Choroid plexus epithelial cell (primary cell): Measurements from ENCODE around the gene TIMMDC1.

Source experiments
- DNase-seq: peaks from one replicate; pipeline ENCODE4 v3.0.0-alpha.2; 2010; ENCODE audit warnings: low read depth
- H3K4me3 ChIP-seq: 2 replicates; pipeline ENCODE4 v1.5.1; 2011; ENCODE audit warnings: low read depth, mild to moderate bottlenecking, control low read depth, low read length, moderate library complexity
- CTCF ChIP-seq: conservative IDR thresholded peaks from 2 replicates; pipeline ENCODE4 v1.5.1; 2011; ENCODE audit warnings: low read depth, mild to moderate bottlenecking, control low read depth, inconsistent platforms, low read length, moderate library complexity

The TIMMDC1 gene

GRCh38 chr3:119553823-119554415 is 55.6 kb downstream of the TIMMDC1 start:
- no peak for TF ChIP-seq CTCF
- no peak for DNase-seq
- no peak overlapping the region for H3K4me3 ChIP-seq

GRCh38 chr3:119555309-119555735 is 57.0 kb downstream of the TIMMDC1 start:
- TF ChIP-seq CTCF: no peak
- H3K4me3 ChIP-seq: no peak overlapping the region
- DNase-seq: no peak

- no peak for TF ChIP-seq CTCF
- DNase-seq: no peak
- no peak overlapping the region for H3K4me3 ChIP-seq
These were observed 57.6 kb downstream of the TIMMDC1 start for GRCh38 chr3:119555929-119556328.

GRCh38 chr3:119557192-119557876 is 59.0 kb downstream of the TIMMDC1 start:
- no peak for TF ChIP-seq CTCF
- H3K4me3 ChIP-seq: no peak overlapping the region
- no peak for DNase-seq

- no peak for TF ChIP-seq CTCF
- DNase-seq: no peak
- no peak overlapping the region for H3K4me3 ChIP-seq
These were observed 59.5 kb downstream of the TIMMDC1 start for GRCh38 chr3:119557877-119558269.

- TF ChIP-seq CTCF: no peak
- no peak for DNase-seq
- no peak overlapping the region for H3K4me3 ChIP-seq
These were observed 60.4 kb downstream of the TIMMDC1 start for GRCh38 chr3:119558626-119559317.
